ENCODE results near the gene PJA2.

- TF ChIP-seq EZH2 (optimal IDR thresholded peaks at IDR 0.05; ENCODE audit: low read depth, low read length) (no peak), CTCF (IDR thresholded peaks at IDR 0.05; ENCODE audit: low read length) (no peak), EZH2phosphoT487 (IDR thresholded peaks at IDR 0.05; ENCODE audit: low read length) (no peak)
These were observed 39.4 kb downstream of the PJA2 start for GRCh38 chr5:109370343-109370742.

Data from MM.1S (cell line).